ENCODE measurements around the gene STAT6.

STAT6 gene, protein sequence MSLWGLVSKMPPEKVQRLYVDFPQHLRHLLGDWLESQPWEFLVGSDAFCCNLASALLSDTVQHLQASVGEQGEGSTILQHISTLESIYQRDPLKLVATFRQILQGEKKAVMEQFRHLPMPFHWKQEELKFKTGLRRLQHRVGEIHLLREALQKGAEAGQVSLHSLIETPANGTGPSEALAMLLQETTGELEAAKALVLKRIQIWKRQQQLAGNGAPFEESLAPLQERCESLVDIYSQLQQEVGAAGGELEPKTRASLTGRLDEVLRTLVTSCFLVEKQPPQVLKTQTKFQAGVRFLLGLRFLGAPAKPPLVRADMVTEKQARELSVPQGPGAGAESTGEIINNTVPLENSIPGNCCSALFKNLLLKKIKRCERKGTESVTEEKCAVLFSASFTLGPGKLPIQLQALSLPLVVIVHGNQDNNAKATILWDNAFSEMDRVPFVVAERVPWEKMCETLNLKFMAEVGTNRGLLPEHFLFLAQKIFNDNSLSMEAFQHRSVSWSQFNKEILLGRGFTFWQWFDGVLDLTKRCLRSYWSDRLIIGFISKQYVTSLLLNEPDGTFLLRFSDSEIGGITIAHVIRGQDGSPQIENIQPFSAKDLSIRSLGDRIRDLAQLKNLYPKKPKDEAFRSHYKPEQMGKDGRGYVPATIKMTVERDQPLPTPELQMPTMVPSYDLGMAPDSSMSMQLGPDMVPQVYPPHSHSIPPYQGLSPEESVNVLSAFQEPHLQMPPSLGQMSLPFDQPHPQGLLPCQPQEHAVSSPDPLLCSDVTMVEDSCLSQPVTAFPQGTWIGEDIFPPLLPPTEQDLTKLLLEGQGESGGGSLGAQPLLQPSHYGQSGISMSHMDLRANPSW

DNA sequence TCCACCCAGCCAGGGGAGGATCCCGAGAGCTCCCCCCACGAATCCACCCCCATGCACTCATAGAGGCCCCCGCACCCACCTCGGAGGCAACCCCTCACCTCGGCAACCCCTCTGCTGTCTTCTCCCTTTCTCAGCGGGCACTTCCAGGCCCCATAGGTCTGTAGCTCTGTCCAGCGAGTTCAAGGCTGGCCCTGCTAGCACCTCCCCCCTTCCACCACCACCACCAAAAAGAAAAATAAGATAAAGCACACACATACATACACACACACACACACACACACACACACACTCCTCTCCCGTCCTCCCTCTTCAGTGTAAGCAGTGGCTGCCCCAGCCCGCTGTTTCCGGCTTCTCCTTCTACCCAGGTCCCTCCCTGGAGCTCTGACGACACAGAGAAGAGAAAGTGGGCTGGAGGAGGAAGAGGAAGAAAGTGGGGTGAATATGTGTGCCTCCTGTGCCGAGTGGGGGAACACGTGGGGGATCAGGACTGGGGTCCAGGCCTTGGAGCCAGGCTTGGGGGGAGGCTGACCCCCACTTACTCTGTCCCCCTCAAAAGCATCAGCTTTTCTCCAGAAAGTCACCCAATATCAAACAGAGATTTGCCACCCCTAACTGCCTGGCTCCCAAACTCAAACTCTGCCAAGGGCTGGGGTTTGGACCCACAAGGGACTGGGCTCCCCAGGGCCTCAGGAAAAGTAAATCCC lies at the start of gene STAT6:
Gene STAT6, minus strand, starts transcription at position 332 of the 704 bp plus-strand sequence. CDS start 3,084 bp downstream, outside the sequence.
- DNase-seq (ENCODE audit: low read depth, low spot score) = no peak

DNA sequence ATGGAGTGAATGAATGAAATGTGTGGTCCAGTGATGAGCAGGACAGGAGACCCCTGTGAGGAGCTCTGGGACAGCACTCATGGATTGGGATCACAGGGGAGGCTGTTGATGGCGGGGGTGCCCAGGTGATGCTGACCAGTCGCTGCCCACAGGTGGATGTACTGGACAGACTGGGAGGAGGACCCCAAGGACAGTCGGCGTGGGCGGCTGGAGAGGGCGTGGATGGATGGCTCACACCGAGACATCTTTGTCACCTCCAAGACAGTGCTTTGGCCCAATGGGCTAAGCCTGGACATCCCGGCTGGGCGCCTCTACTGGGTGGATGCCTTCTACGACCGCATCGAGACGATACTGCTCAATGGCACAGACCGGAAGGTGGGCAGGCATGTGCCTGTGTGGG lies 49.6 kb upstream of the STAT6 start:
- DNase-seq (ENCODE audit: low read depth, low spot score) = no peak

DNA sequence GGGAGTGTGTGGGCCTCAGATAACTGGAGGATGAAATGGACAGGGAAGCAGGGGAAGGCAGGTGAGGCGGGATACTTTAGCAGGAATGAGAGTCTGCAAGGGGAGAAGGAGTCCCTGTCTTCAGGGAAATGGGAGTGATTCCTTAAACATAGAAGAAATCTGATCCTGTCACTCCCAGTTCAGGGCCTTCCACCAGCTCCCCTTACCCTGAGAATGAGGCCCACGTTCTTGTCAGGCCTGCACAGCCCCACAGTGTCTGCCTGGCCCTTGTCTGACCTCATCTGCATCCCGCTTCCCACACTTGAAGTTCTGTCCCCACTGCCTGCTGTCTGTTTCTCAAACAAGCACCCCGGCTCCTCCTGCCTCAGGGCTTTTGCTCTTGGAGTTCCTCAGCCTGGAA lies 48.9 kb upstream of the STAT6 start:
- no peak for DNase-seq (ENCODE audit: low read depth, low spot score)

DNA sequence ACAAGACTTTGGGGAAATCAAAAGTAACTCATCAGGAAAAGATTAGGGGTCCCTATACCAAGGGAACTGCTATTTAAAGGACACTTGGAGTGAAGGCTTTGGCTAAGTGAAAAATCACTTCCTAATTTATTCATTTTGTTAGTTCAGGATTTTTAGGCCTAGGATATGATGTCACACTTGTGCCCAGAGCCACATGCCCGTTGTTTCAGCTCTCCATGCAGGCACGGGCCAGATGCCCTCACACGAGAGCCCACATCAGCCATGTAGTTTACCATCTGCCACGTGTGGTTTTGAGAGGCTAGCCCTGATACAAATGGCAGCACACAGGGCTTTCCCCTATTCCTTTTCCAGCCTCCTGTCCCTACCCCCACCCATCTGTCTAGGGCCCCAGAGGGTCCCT lies 48.1 kb upstream of the STAT6 start:
- no peak for DNase-seq (ENCODE audit: low read depth, low spot score)

DNA sequence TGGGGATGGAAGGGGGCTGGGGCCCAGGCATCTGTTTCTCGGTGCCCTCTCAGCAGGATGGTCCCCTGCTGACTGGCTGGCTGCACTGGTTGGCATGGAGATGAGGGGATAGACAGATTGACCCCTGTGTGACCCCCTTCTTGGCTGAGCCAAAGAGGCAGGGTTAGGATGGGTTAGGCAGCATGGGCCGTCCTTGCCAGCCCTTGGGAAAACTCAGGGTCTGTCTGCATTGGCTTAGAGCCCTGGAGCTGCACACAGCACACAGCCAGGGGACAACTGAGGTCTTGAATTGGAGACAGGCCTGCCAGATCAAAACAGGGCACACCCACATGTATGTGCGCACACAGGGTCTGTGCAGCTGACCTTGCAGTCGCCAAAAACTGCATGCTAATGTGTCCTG lies 47.5 kb upstream of the STAT6 start:
- DNase-seq (ENCODE audit: low read depth, low spot score) = no peak

DNA sequence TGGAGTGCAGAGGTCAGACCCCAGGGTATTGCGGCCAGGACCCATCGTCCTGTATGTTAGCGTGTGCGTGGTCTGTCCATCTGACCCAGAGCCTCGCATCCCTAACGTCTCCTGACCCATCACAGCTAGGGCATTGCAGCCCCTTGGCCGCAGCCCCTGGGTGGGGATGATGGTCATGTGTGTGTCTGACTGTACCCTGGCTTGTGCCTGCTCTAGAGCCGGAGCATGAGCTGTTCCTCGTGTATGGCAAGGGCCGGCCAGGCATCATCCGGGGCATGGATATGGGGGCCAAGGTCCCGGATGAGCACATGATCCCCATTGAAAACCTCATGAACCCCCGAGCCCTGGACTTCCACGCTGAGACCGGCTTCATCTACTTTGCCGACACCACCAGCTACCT lies 47.0 kb upstream of the STAT6 start:
- DNase-seq (ENCODE audit: low read depth, low spot score) = no peak

DNA sequence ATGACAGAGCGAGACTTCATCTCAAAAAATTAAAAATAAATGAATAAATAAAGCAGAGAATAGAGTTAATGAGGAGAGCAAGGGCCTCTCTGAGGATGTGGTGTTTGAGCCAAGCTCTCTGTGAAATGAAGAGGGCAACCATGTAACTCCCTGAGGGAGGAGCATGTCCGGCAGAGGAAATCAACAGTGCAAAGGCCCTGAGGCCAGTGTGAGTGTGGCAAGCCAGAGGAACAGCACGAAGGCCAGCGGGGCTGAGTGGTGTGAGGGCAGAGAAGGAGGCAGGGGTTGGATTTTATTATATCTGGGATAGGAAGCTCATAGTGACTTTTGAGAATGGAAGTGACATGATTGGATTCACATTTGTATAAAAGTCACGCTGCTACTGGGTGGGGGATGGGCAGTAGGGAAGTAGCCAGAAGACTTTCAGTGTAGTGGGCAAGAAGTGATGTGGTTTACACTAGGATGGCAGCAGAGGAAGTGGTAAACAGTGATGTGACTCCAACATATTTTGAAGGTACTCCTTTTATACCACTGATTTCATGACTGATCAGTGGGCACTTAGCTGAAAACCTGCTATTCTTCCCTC lies 46.5 kb upstream of the STAT6 start:
- DNase-seq (ENCODE audit: low read depth, low spot score) = no peak

DNA sequence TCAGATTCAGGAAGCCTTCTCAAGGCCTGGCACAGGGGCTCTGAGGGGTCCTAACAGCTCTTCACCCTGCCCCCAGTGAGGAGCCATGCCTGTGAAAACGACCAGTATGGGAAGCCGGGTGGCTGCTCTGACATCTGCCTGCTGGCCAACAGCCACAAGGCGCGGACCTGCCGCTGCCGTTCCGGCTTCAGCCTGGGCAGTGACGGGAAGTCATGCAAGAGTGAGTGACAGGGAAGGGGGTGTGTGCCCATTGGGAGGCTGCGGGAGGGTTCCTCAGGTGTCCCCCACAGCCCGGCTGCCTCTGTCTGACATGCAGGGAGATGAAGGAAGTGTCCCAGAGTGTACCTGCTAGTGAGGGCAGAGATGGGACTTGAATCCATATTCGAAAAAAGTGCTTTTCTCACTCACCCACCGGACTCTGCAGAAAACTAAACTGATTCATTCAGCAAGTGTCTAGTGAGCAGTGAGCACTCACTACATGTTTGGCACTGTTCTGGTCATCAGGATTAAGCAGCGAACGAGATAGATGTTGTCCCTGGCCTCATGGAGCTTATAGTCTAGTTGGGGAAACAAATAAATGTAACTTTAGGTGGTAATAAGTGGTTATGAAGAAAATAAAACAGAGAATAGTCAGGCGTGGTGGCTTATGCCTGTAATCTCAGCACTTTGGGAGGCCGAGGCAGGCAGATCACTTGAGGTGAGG lies 45.7 kb upstream of the STAT6 start:
- DNase-seq (ENCODE audit: low read depth, low spot score) = no peak

DNA sequence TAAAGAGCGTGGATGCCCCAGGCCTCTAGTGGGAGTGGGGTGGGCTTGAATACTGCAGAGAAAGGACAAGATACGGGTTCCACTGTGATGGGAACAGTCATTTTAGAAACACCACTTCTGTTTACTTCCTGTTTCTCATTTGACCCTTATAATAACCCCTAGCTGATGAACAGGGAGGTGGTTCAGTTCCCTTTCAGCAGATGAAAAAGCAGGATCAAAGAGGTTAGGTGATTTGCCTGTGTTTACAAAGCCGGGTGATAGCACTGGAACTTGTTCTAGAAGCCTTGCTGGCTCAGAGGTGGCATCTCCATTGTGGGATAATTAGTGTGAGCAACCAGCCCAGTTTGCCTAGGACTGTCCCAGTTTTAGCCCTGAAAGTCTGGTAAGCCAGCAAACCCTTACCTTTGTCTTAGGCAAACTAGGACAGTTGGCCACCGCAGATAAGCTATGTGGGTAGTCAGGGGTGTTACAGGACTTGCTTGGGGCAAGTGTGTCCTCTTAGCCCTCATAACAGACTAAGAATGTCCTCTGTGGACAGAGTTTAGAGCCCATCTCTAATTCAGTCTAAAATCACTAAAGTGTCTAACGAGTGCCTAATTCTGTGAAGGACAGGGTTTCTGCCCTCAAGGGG lies 43.8 kb upstream of the STAT6 start:
- DNase-seq (ENCODE audit: low read depth, low spot score) = no peak

DNA sequence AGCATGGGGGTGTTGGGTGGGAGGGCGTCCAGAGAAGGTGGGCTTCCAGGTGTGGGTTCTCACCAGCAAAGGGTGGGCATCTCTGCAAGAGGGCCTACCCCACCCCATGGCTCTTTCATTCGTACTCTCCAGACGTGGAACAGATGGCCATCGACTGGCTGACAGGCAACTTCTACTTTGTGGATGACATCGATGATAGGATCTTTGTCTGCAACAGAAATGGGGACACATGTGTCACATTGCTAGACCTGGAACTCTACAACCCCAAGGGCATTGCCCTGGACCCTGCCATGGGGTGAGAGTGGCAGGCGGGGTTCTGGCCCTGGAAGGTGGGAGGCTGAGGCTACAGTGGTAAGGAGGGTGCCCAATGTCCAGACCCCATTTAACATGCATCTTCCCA lies 42.9 kb upstream of the STAT6 start:
- no peak for DNase-seq (ENCODE audit: low read depth, low spot score)

DNA sequence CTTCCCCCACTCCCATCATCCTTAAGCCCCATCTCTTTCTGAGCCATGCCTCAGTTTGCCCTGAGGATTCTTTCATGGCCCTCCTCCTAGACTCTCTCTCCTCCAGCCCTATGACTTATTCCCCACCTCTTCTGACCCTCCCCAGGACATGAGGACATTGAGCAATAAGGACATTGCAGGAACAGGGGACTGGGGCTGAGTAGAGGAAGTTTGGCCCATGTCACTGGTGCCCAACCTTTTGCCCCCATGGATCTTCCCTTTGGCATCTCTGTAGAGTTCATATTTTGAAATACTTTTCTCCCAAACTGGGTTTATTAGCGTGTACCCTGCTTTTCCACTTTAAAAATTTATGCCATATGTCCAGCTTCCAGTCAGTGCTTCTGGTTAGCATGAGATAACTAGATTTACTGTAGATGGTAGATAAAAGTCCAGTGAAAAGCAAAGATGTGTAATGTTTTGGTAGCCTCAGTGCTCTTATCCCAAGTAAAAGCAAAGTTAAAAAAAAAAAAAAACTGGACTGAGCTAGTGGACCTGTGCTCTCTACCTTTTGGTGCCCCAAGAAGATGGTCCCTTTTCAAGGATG lies 42.3 kb upstream of the STAT6 start:
- no peak for DNase-seq (ENCODE audit: low read depth, low spot score)

DNA sequence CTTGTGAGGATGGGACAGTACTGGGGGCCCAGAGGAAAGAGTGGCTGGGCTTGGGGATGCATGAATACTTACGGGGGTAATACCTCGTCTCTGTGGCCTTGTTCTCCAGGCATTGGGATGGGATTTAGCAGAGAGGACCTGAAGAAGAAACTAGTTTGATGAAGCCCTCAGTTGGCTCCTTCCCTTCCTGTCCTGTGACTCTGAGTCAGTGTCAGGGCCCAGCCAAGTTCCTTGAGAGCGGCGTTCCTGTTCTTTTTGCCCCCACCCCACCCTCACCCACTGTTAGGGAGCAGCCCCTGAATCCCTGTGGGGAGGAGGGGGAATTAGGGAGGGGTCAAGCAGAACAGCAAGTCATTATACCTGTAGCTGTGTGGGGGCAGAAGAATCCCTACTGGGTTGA lies 41.5 kb upstream of the STAT6 start:
- DNase-seq (ENCODE audit: low read depth, low spot score) = no peak

DNA sequence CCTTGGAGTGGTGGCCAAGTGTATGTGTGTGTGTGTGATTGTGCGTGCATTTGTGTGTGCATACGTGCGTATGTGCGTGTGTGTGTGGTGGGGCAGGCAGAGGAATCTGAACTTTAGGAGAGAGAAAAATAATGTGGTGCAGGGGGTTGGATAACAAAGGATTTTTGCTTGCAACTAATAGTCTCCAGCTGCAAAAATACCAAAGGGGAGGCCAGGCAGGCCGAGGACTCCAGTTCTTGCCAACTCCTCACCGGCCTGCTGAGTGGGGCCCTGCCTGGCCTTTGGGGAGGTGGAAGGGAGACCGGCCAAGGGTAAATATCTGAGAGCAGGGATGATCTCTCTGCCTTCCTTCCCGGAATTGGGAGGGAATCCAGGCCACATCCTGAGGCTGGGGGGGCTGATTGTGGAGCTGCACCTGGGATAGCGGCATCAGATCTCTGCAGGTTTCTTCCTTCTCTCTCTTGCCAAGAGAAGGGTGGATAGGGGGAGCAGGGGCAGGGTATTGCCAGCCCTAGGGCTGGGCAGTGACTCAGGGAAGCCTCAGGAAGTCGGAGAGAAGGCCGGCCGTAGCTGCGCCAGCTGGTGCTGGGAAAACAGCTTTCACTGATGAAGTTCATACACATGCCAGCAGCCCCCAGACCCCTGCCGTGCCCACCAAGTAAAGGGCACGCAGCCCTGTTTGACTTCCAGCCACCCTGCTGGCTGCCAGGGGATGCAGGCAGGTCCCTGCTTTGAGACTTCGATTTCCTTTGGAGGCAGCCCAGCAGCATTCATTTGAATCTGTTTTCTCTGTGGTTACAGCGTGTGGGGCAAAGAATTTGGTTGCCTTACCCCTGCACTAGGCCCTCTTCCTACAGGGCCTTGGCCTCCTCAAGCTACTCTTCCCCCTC lies 40.8 kb upstream of the STAT6 start:
- no peak for DNase-seq (ENCODE audit: low read depth, low spot score)

DNA sequence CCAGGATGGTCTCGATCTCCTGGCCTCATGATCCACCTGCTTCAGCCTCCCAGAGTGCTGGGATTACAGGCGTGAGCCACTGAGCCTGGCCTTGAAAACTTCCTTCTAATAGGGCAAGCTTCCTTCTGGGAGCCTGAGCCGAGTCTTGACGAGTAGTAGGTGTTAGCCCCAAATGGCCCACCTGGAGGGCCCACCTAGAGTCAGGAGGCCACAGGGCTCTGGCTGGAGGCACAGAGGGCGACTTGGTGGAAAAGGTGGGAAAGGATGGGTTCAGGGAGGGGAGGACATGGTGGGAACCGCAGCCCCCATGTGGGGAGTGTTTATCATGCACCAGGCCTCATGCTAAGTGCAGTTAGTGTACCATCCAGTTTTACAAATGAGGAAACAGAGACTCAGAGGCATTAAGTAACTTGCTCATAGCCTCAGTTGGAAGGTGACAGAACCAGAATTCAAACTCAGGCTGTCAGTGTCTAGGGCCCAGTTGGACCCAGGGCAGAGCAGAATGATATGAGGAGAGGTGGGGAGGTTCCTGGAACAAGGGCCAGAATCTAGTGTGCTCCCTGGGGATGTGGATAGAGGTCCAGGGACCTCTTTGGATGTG lies 39.3 kb upstream of the STAT6 start:
- DNase-seq (ENCODE audit: low read depth, low spot score) = no peak

DNA sequence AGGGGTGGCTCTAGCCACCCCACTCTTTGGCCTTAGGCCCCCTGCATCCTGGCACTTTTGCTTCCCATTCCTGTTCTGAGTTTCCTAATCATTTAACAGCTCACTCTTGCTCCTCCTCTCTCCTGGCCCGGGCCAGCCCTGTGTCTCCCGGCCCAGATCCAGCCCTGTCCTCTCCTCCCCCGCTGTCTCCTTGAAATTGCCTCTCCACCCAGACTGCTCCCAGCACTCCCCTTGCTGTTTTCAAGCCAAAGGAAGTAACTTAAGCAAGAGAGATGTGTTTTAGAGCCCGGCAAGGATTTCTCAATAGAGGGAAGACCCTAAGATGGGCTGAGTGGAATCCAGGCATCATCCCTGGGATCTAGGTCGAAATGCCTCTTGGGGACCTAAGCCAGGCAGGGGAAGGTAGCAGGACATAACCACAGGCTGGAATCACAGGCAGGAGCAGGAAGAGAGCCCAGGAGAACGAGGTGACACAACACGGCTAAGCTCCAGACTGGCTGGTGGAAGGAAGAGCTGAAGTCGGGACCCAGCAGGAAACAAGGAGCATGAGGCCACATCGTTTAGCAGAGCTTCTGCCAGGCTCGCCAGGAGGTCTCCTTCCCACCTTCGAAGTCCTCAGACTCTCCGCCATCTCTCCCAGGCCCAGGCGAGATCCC lies 38.2 kb upstream of the STAT6 start:
- no peak for DNase-seq (ENCODE audit: low read depth, low spot score)

DNA sequence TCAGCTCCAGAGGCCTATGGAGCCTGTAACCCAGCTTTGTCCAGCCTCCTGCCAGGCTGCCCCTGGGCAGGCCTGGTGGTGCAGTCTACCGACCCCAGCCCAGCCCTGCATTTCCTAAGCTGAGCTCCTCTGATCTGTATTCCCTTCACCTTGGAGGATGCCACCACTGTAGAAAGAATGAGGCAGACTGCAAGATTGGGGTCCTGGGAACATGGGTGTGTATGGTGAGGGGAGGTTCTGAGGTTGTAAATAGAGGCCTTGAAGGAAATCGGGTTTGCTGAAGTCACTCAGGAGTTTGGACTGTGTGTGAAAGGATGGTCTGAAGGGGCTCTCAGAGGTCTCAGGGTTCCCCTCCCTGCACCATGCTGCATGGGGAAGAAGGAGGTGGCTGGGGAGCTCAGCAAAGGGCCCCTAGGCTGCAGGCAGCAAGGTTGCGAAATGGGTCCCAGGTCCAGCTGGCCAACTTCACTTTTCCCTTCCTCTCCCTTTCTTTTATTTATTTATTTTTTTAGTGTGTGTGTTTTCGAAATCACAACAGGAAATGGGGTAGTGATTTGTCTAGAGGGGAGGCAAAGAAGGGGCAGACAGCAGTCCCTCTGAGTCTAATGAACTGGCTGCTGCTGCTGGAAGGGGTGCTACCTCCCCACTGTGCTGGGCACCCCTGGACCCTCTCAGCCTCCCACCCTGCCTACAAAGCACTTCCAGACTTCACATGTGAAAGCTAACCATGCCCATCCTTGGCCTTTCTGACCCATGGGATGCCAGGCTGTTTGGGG lies 37.5 kb upstream of the STAT6 start:
- DNase-seq (ENCODE audit: low read depth, low spot score) = no peak

All from iPS DF 19.7 (cell line).